K562 (cell line): ENCODE data around the gene RIOK3. TPM values are rescaled to one million over a fixed set of nuclear protein-coding genes. Genes with fewer than 3 reads are reported as not detected.

Source experiments
- BRCA1 ChIP-seq, 2 experiments: fragments of 450-650 bp in 1 of 2; sonication (generic) in 1 of 2; formaldehyde crosslinking in 1 of 2; IDR thresholded peaks; 2 replicates each; pipeline versions ENCODE4 v1.5.0 to v1.6.1; 2017 to 2020; ENCODE audit warnings: mild to moderate bottlenecking in 1 of 2, missing genetic modification reagents in 1 of 2
- CAMTA2 ChIP-seq: fragments of 250-450 bp; sonication (Bioruptor Pico); conservative IDR thresholded peaks from 2 replicates; pipeline ENCODE4 v1.5.1; 2022
- CEBPG ChIP-seq, 3 experiments: fragments of 200-800 bp in 1 of 3; sonication (Bioruptor generic) in 1 of 3; sonication (generic) in 1 of 3; formaldehyde crosslinking in 1 of 3; IDR thresholded peaks in 2 of 3; conservative IDR thresholded peaks in 1 of 3; 2 replicates each; pipeline versions ENCODE4 v1.6.1 to v1.8.0; 2016 to 2022; ENCODE audit warnings: missing compliant biosample characterization in 2 of 3, missing genetic modification characterization in 2 of 3, mild to moderate bottlenecking in 1 of 3, missing genetic modification reagents in 1 of 3
- CHCHD3 ChIP-seq: fragments of 250-450 bp; sonication (Bioruptor Pico); IDR thresholded peaks from 2 replicates; pipeline ENCODE4 v2.1.2; 2022; ENCODE audit warnings: mild to moderate bottlenecking
- ELF2 ChIP-seq: fragments of 250-450 bp; sonication (Bioruptor Pico); IDR thresholded peaks from 2 replicates; pipeline ENCODE4 v1.5.0; 2021; ENCODE audit warnings: mild to moderate bottlenecking
- EP300 ChIP-seq: IDR thresholded peaks from 2 replicates; pipeline ENCODE4 v1.6.1; 2012; ENCODE audit warnings: low read length, improper control_type of control experiment
- HDGF ChIP-seq: fragments of 450-650 bp; IDR thresholded peaks from 2 replicates; pipeline ENCODE4 v1.6.1; 2016
- ILF3 ChIP-seq: fragments of 450-650 bp; IDR thresholded peaks from 2 replicates; pipeline ENCODE4 v1.6.1; 2018; ENCODE audit warnings: antibody characterized with exemption, mild to moderate bottlenecking, moderate library complexity, borderline replicate concordance
- IRF2 ChIP-seq: sonication (generic); formaldehyde crosslinking; IDR thresholded peaks from 2 replicates; pipeline ENCODE4 v1.8.1; 2022; ENCODE audit warnings: mild to moderate bottlenecking, missing genetic modification reagents
- KLF10 ChIP-seq: fragments of 250-450 bp; sonication (Bioruptor Pico); IDR thresholded peaks from 2 replicates; pipeline ENCODE4 v1.6.1; 2021; ENCODE audit warnings: matching md5 sums
- MYNN ChIP-seq, 2 experiments: sonication (generic); formaldehyde crosslinking in 1 of 2; IDR thresholded peaks; 2 replicates each; pipeline versions ENCODE4 v1.5.0 to v1.6.1; 2016 to 2020; ENCODE audit warnings: antibody characterized with exemption in 1 of 2, missing genetic modification reagents in 1 of 2
- NCOA6 ChIP-seq: fragments of 450-650 bp; IDR thresholded peaks from 2 replicates; pipeline ENCODE4 v1.6.1; 2017; ENCODE audit warnings: mild to moderate bottlenecking
- NR3C1 ChIP-seq: sonication (generic); formaldehyde crosslinking; IDR thresholded peaks from 2 replicates; pipeline ENCODE4 v1.8.1; 2022; ENCODE audit warnings: missing genetic modification reagents
- POLR2AphosphoS5 ChIP-seq: IDR thresholded peaks from 2 replicates; pipeline ENCODE4 v1.6.1; 2011; ENCODE audit warnings: mild to moderate bottlenecking, low read depth, low read length, moderate library complexity; ENCODE audit not compliant: control insufficient read depth, insufficient read depth
- POLR3G ChIP-seq: IDR thresholded peaks from 2 replicates; pipeline ENCODE4 v1.6.1; 2011; ENCODE audit not compliant: insufficient read length, insufficient replicate concordance; ENCODE audit errors: extremely low read depth
- RUNX1 ChIP-seq: sonication (generic); IDR thresholded peaks from 2 replicates; pipeline ENCODE4 v1.6.1; 2016; ENCODE audit warnings: antibody characterized with exemption, low read depth
- SIN3A ChIP-seq, 2 experiments: fragments of 150-350 bp in 1 of 2; IDR thresholded peaks; 2 replicates each; pipeline ENCODE4 v1.6.1; 2011 to 2016; ENCODE audit warnings: borderline replicate concordance in 2 of 2, low read depth in 2 of 2, low read length in 2 of 2, mild to moderate bottlenecking in 2 of 2, moderate library complexity in 2 of 2; ENCODE audit not compliant: control insufficient read depth in 1 of 2
- ZFPM2 ChIP-seq: fragments of 250-450 bp; sonication (Bioruptor Pico); IDR thresholded peaks from 2 replicates; pipeline ENCODE4 v1.5.1; 2022; ENCODE audit warnings: mild to moderate bottlenecking
- ZKSCAN3 ChIP-seq: fragments of 250-450 bp; sonication (Bioruptor Pico); IDR thresholded peaks from 2 replicates; pipeline ENCODE4 v1.4.0; 2020
- ZNF282 ChIP-seq: sonication (generic); formaldehyde crosslinking; IDR thresholded peaks from 2 replicates; pipeline ENCODE4 v1.8.1; 2023; ENCODE audit warnings: missing genetic modification reagents
- ZNF41 ChIP-seq: fragments of 250-450 bp; sonication (Bioruptor Pico); conservative IDR thresholded peaks from 2 replicates; pipeline ENCODE4 v1.4.0; 2020; ENCODE audit warnings: mild to moderate bottlenecking
- polyA plus RNA-seq, 8 experiments: library from polyadenylated mRNA; depleted of rRNA in 4 of 8; stranded (reverse) in 5 of 8; unstranded in 3 of 8; fragments of >200 nt; fragmentation: Nextera tagmentation in 2 of 8; fragmentation: Illumina TruSeq in 1 of 8; extraction: Ambion mirVana in 2 of 8; extraction: Trizol in 1 of 8; gene quantifications; 2 replicates each; pipeline versions ENCODE4 v1.2.1 to v1.2.3, GENCODE V29; 2011 to 2014; ENCODE audit warnings: inconsistent platforms in 1 of 8, missing spikeins in 1 of 8
- total RNA-seq, 7 experiments: library from RNA; depleted of rRNA in 6 of 7; stranded (reverse); fragments of >200 nt in 6 of 7; fragmentation: Illumina TruSeq in 2 of 7; extraction: Trizol in 2 of 7; gene quantifications; 2 replicates each; pipeline versions ENCODE4 v1.2.1 to v1.2.3, GENCODE V29; 2011 to 2021; ENCODE audit warnings: low replicate concordance in 1 of 7
- TF ChIP-seq, protein P1 (sequence below): sonication (generic); formaldehyde crosslinking; IDR thresholded peaks from 2 replicates; pipeline ENCODE4 v1.8.1; 2023; ENCODE audit warnings: mild to moderate bottlenecking, missing genetic modification reagents
- TF ChIP-seq, protein P2 (sequence below), 2 experiments: fragments of 450-650 bp; conservative IDR thresholded peaks; 2 replicates each; pipeline ENCODE4 v1.6.1; 2017; ENCODE audit warnings: mild to moderate bottlenecking in 2 of 2, moderate library complexity in 2 of 2
- TF ChIP-seq, protein P3 (sequence below): sonication (generic); formaldehyde crosslinking; IDR thresholded peaks from 2 replicates; pipeline ENCODE4 v1.4.0; 2020; ENCODE audit warnings: mild to moderate bottlenecking, missing genetic modification reagents

Gene RIOK3
- total and polyA plus RNA-seq, 9 of the 15 experiments (the other 6 are each of a cell fraction or from before 2014, with no cell fraction given), result 21.4 to 89.5 (median 62.9) TPM

DNA sequence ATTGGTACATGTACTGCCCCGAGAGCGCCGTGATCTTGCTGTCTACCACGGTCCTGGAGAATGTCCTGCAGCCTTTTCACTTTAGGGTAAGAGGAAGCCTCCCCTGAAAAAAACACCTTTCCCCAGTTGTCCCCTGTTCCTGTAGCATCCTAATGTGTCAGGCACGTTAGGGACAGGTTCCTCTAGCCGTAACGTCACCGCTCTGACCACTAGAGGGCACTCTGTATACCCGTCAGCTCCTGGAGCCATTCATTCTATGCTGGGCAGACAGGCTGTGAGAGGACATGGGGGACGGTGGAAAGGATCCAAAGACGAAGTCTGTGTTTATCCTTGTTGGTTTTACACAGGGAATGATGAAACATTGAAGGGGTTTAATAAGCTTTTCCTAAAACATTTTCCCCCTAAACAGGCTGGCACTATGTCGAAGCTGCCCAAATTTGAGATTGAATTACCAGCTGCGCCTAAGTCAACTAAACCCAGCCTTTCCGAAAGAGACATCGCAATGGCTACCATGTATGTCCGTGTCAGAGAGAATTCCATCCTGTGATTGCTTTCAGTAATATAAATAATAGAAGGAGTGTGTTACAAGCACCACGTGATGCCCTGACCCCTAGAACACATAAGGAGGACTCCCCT lies 62.9 kb downstream of the RIOK3 start (continued):
- TF ChIP-seq NR3C1 (CRISPR knock-in tag) (no peak), POLR3G (no peak), ZKSCAN3 (CRISPR knock-in tag) (no peak), ELF2 (CRISPR knock-in tag) (no peak), CAMTA2 (CRISPR knock-in tag) (no peak), BRCA1 (IDR thresholded peaks at IDR 0.05) (no peak), BRCA1 (CRISPR knock-in tag; IDR thresholded peaks at IDR 0.05) (no peak), IRF2 (no peak), NCOA6 (no peak), MYNN (IDR thresholded peaks at IDR 0.05) (no peak), MYNN (CRISPR knock-in tag; IDR thresholded peaks at IDR 0.05) (no peak), POLR2AphosphoS5 (no peak), KLF10 (CRISPR knock-in tag) (no peak), ILF3 (no peak), ZNF282 (CRISPR knock-in tag) (no peak), HDGF (no peak), CHCHD3 (CRISPR knock-in tag) (no peak), SIN3A (IDR thresholded peaks at IDR 0.05; ENCODE audit: borderline replicate concordance in 2 of 2, control insufficient read depth in 1 of 2, low read depth in 2 of 2, low read length in 2 of 2) (no peak), EP300 (no peak), ZFPM2 (CRISPR knock-in tag) (no peak), ZNF41 (CRISPR knock-in tag) (no peak), RUNX1 (no peak), CEBPG (CRISPR knock-in tag; IDR thresholded peaks at IDR 0.05) (peak; percentile 39; the same call in 1 of the 2 replicates), CEBPG (tag; conservative IDR thresholded peaks at IDR 0.05 in 1 of 2, IDR thresholded peaks at IDR 0.05 in 1 of 2) (no peak)
- TF ChIP-seq, protein P1, sequence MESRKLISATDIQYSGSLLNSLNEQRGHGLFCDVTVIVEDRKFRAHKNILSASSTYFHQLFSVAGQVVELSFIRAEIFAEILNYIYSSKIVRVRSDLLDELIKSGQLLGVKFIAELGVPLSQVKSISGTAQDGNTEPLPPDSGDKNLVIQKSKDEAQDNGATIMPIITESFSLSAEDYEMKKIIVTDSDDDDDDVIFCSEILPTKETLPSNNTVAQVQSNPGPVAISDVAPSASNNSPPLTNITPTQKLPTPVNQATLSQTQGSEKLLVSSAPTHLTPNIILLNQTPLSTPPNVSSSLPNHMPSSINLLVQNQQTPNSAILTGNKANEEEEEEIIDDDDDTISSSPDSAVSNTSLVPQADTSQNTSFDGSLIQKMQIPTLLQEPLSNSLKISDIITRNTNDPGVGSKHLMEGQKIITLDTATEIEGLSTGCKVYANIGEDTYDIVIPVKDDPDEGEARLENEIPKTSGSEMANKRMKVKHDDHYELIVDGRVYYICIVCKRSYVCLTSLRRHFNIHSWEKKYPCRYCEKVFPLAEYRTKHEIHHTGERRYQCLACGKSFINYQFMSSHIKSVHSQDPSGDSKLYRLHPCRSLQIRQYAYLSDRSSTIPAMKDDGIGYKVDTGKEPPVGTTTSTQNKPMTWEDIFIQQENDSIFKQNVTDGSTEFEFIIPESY (CRISPR knock-in tag), result no peak
- TF ChIP-seq, protein P2, sequence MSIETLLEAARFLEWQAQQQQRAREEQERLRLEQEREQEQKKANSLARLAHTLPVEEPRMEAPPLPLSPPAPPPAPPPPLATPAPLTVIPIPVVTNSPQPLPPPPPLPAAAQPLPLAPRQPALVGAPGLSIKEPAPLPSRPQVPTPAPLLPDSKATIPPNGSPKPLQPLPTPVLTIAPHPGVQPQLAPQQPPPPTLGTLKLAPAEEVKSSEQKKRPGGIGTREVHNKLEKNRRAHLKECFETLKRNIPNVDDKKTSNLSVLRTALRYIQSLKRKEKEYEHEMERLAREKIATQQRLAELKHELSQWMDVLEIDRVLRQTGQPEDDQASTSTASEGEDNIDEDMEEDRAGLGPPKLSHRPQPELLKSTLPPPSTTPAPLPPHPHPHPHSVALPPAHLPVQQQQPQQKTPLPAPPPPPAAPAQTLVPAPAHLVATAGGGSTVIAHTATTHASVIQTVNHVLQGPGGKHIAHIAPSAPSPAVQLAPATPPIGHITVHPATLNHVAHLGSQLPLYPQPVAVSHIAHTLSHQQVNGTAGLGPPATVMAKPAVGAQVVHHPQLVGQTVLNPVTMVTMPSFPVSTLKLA (conservative IDR thresholded peaks at IDR 0.05), result no peak
- TF ChIP-seq, protein P3, sequence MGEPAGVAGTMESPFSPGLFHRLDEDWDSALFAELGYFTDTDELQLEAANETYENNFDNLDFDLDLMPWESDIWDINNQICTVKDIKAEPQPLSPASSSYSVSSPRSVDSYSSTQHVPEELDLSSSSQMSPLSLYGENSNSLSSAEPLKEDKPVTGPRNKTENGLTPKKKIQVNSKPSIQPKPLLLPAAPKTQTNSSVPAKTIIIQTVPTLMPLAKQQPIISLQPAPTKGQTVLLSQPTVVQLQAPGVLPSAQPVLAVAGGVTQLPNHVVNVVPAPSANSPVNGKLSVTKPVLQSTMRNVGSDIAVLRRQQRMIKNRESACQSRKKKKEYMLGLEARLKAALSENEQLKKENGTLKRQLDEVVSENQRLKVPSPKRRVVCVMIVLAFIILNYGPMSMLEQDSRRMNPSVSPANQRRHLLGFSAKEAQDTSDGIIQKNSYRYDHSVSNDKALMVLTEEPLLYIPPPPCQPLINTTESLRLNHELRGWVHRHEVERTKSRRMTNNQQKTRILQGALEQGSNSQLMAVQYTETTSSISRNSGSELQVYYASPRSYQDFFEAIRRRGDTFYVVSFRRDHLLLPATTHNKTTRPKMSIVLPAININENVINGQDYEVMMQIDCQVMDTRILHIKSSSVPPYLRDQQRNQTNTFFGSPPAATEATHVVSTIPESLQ (CRISPR knock-in tag), result 0 out of 2 replicates have a peak, but pooled peaks have one; percentile 35
